ENCODE data around the gene FES.
A peak's percentile ranks its signal among the peaks of the same experiment; 100 is the strongest.
"Not testable (repeated sequence)": the region's sequence is repeated elsewhere in the genome, so short reads cannot be mapped to it uniquely, and the experiment has no call there.

The FES gene

GRCh38 chr15:90914305-90915080 is 30.2 kb downstream of the FES start:
- no peaks in the 10 kb centered on the region for H3K4me1 ChIP-seq (ENCODE audit: control insufficient read depth, insufficient read depth, low read length)
- no peak overlapping the region for H3K27ac ChIP-seq (ENCODE audit: low read depth, low read length)
- no peak overlapping the region for H3K9ac ChIP-seq (ENCODE audit: low read length)
- no peak overlapping the region for H3K4me3 ChIP-seq (ENCODE audit: low read length)
- H3K36me3 ChIP-seq (ENCODE audit: control insufficient read depth, insufficient read depth, low read length), result peaks cover 74% of the 10 kb centered on the region
- no peaks in the 10 kb centered on the region for H3K27me3 ChIP-seq (ENCODE audit: control insufficient read depth, insufficient read depth, low read length)

GRCh38 chr15:90915216-90915807 is 31.0 kb downstream of the FES start:
- H3K9ac ChIP-seq (ENCODE audit: low read length), result no peak overlapping the region
- H3K36me3 ChIP-seq (ENCODE audit: control insufficient read depth, insufficient read depth, low read length), result peaks cover 77% of the 10 kb centered on the region
- no peak overlapping the region for H3K4me3 ChIP-seq (ENCODE audit: low read length)
- no peaks in the 10 kb centered on the region for H3K27me3 ChIP-seq (ENCODE audit: control insufficient read depth, insufficient read depth, low read length)
- no peak overlapping the region for H3K27ac ChIP-seq (ENCODE audit: low read depth, low read length)
- H3K4me1 ChIP-seq (ENCODE audit: control insufficient read depth, insufficient read depth, low read length), result no peaks in the 10 kb centered on the region

GRCh38 chr15:90915808-90916440 is 31.6 kb downstream of the FES start:
- Histone ChIP-seq H3K4me1 (ENCODE audit: control insufficient read depth, insufficient read depth, low read length) (no peaks in the 10 kb centered on the region), H3K4me3 (ENCODE audit: low read length) (no peak overlapping the region), H3K36me3 (ENCODE audit: control insufficient read depth, insufficient read depth, low read length) (peaks cover 73% of the 10 kb centered on the region), H3K27ac (ENCODE audit: low read depth, low read length) (peak overlapping the region; percentile 17), H3K27me3 (ENCODE audit: control insufficient read depth, insufficient read depth, low read length) (no peaks in the 10 kb centered on the region), H3K9ac (ENCODE audit: low read length) (no peak overlapping the region)

- no peaks in the 10 kb centered on the region for H3K4me1 ChIP-seq (ENCODE audit: control insufficient read depth, insufficient read depth, low read length)
- H3K4me3 ChIP-seq (ENCODE audit: low read length), result no peak overlapping the region
- peak overlapping the region; percentile 17 for H3K27ac ChIP-seq (ENCODE audit: low read depth, low read length)
- H3K9ac ChIP-seq (ENCODE audit: low read length), result no peak overlapping the region
- H3K27me3 ChIP-seq (ENCODE audit: control insufficient read depth, insufficient read depth, low read length), result no peaks in the 10 kb centered on the region
- H3K36me3 ChIP-seq (ENCODE audit: control insufficient read depth, insufficient read depth, low read length), result peaks cover 70% of the 10 kb centered on the region
Observed at GRCh38 chr15:90916461-90916860, 32.2 kb downstream of the FES start.

DNA sequence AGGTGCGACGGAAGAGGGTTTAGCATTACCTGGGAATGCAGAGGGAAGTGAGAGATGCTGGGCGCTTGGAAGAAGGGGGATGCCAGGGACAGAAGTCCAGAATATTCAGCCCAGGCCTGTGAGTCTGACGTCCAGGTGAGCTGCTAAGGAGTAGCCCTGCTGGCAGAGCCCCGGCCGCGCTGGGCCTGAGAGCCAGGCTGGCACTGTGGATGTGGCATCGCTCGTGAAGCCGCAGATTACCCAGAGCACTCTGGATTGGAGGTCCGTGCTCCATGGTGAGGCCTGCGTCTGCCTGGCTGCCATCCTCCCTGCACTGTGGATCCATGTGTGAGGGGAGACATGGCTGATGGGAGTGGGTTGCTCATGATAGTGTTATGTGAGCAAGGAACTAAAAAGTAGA is 33.3 kb downstream of the FES start:
- Histone ChIP-seq H3K4me1 (ENCODE audit: control insufficient read depth, insufficient read depth, low read length) (no peaks in the 10 kb centered on the region), H3K27ac (ENCODE audit: low read depth, low read length) (no peak overlapping the region), H3K36me3 (ENCODE audit: control insufficient read depth, insufficient read depth, low read length) (peaks cover 59% of the 10 kb centered on the region), H3K9ac (ENCODE audit: low read length) (no peak overlapping the region), H3K27me3 (ENCODE audit: control insufficient read depth, insufficient read depth, low read length) (no peaks in the 10 kb centered on the region), H3K4me3 (ENCODE audit: low read length) (no peak overlapping the region)

GRCh38 chr15:90918034-90918788 is 33.9 kb downstream of the FES start:
- H3K27ac ChIP-seq (ENCODE audit: low read depth, low read length), result no peak overlapping the region
- H3K9ac ChIP-seq (ENCODE audit: low read length), result no peak overlapping the region

DNA sequence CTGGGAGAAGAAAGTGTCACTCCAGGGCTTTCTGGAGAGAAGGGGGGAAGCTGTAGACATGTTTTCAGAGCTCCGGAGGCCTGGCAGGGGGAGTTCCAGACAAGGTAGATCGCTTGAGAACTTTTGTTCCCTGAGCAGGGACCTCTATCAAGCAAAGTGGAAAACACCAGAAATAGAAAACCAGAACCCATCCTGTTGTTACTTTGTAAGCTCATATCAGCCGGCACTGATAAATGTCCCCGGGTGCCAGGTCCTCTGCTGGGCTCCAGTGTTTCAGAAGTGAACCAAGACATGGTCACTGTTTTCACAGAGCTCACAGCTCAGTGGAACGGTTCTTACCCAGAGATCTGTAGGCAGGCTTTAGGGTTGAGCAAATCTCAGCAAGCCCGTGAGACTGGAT is 34.5 kb downstream of the FES start:
- Histone ChIP-seq H3K27ac (ENCODE audit: low read depth, low read length) (no peak overlapping the region), H3K27me3 (ENCODE audit: control insufficient read depth, insufficient read depth, low read length) (no peaks in the 10 kb centered on the region), H3K4me1 (ENCODE audit: control insufficient read depth, insufficient read depth, low read length) (no peaks in the 10 kb centered on the region), H3K9ac (ENCODE audit: low read length) (no peak overlapping the region), H3K36me3 (ENCODE audit: control insufficient read depth, insufficient read depth, low read length) (peaks cover 48% of the 10 kb centered on the region), H3K4me3 (ENCODE audit: low read length) (no peak overlapping the region)

More at GRCh38 chr15:90918034-90918788, 33.9 kb downstream of the FES start:
- Histone ChIP-seq H3K27me3 (ENCODE audit: control insufficient read depth, insufficient read depth, low read length) (no peaks in the 10 kb centered on the region), H3K4me1 (ENCODE audit: control insufficient read depth, insufficient read depth, low read length) (no peaks in the 10 kb centered on the region), H3K36me3 (ENCODE audit: control insufficient read depth, insufficient read depth, low read length) (peaks cover 53% of the 10 kb centered on the region), H3K4me3 (ENCODE audit: low read length) (no peak overlapping the region)

DNA sequence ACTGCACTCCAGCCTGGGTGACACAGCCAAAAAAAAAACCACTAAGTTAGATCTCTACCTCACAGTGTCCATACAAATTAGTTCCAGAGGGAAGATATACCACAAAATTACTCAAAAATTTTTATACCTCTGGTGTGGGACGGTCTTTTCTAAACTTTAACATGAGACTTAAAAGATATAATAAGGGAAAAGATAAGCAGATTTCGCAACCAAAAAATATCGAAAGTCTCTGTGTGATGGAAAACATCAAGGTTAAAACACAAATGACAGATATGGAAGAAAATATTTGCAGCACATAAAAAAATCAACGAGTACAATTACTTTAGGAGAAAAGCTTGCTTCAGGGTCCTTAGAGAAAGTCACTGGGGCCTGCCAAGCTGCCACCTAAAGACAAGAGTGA is 37.6 kb downstream of the FES start:
- H3K36me3 ChIP-seq (ENCODE audit: control insufficient read depth, insufficient read depth, low read length), result peaks cover 31% of the 10 kb centered on the region
- H3K4me3 ChIP-seq (ENCODE audit: low read length), result no peak overlapping the region
- H3K27ac ChIP-seq (ENCODE audit: low read depth, low read length), result no peak overlapping the region
- H3K27me3 ChIP-seq (ENCODE audit: control insufficient read depth, insufficient read depth, low read length), result no peaks in the 10 kb centered on the region
- no peaks in the 10 kb centered on the region for H3K4me1 ChIP-seq (ENCODE audit: control insufficient read depth, insufficient read depth, low read length)
- H3K9ac ChIP-seq (ENCODE audit: low read length), result no peak overlapping the region

GRCh38 chr15:90922712-90923322 is 38.5 kb downstream of the FES start:
- H3K36me3 ChIP-seq (ENCODE audit: control insufficient read depth, insufficient read depth, low read length), result peaks cover 23% of the 10 kb centered on the region
- H3K9ac ChIP-seq (ENCODE audit: low read length); H3K27ac ChIP-seq (ENCODE audit: low read depth, low read length); H3K4me3 ChIP-seq (ENCODE audit: low read length); H3K4me1 ChIP-seq (ENCODE audit: control insufficient read depth, insufficient read depth, low read length); H3K27me3 ChIP-seq (ENCODE audit: control insufficient read depth, insufficient read depth, low read length): not testable (repeated sequence)

DNA sequence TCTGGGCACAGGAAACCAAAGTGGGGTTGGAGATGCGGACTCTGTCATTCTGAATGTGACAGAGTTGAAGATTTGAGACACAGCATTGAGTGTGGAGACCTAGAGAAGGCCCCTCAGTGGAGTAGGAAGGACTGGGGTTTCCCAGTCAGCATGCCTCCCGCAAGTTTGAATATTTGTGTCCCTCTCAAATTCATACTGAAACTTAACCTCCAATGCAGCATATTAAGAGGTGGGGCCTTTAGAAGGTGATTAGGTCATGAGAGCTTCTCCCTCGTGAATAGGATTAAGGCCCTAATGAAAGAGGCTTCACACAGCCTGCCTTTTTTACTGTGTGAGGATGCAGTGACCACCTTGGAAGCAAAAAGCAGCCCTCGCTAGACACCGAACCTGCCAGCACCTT is 40.1 kb downstream of the FES start:
- Histone ChIP-seq H3K27me3 (ENCODE audit: control insufficient read depth, insufficient read depth, low read length) (no peaks in the 10 kb centered on the region), H3K36me3 (ENCODE audit: control insufficient read depth, insufficient read depth, low read length) (peaks cover 11% of the 10 kb centered on the region), H3K4me1 (ENCODE audit: control insufficient read depth, insufficient read depth, low read length) (no peaks in the 10 kb centered on the region), H3K4me3 (ENCODE audit: low read length) (no peak overlapping the region), H3K9ac (ENCODE audit: low read length) (no peak overlapping the region), H3K27ac (ENCODE audit: low read depth, low read length) (no peak overlapping the region)

- H3K9ac ChIP-seq (ENCODE audit: low read length); H3K4me1 ChIP-seq (ENCODE audit: control insufficient read depth, insufficient read depth, low read length); H3K4me3 ChIP-seq (ENCODE audit: low read length); H3K27ac ChIP-seq (ENCODE audit: low read depth, low read length); H3K27me3 ChIP-seq (ENCODE audit: control insufficient read depth, insufficient read depth, low read length); H3K36me3 ChIP-seq (ENCODE audit: control insufficient read depth, insufficient read depth, low read length): not testable (repeated sequence)
Observed at GRCh38 chr15:90926766-90927165, 42.5 kb downstream of the FES start.

- H3K27me3 ChIP-seq (ENCODE audit: control insufficient read depth, insufficient read depth, low read length); H3K4me3 ChIP-seq (ENCODE audit: low read length); H3K27ac ChIP-seq (ENCODE audit: low read depth, low read length); H3K36me3 ChIP-seq (ENCODE audit: control insufficient read depth, insufficient read depth, low read length); H3K9ac ChIP-seq (ENCODE audit: low read length): not testable (repeated sequence)
- peaks cover 12% of the 10 kb centered on the region for H3K4me1 ChIP-seq (ENCODE audit: control insufficient read depth, insufficient read depth, low read length)
Observed at GRCh38 chr15:90928106-90928505, 43.8 kb downstream of the FES start.
